ENCODE data around the gene PPP2R2D. TPM values are rescaled to one million over a fixed set of nuclear protein-coding genes. Genes with fewer than 3 reads are reported as not detected.

Gene PPP2R2D
- total RNA-seq, 2 experiments from 2014 or later: 37.4 to 38.5 TPM

GRCh38 chr10:131973160-131973951, 72.5 kb downstream of the PPP2R2D start:
- no peak for TF ChIP-seq EZH2phosphoT487 (IDR thresholded peaks at IDR 0.05; ENCODE audit: borderline replicate concordance, low read depth, low read length)
- TF ChIP-seq CTCF (conservative IDR thresholded peaks at IDR 0.05; ENCODE audit: low read length): no peak
- H3K27ac ChIP-seq (ENCODE audit: low read depth, low read length, poor library complexity, severe bottlenecking): no peak overlapping the region
- H4K20me1 ChIP-seq (ENCODE audit: insufficient read depth, low read length): no peaks in the 10 kb centered on the region; the same call in 1 of the 2 replicates
- ChIA-PET CTCF (ENCODE audit: unreplicated experiment) (no interaction called here), POLR2A (interaction anchor here (0.6 to 0.7 kb wide), 3 partner anchors 9 to 211 kb away, joined by 3 to 4 read pairs (median 3); no protein-coding TSS in a partner anchor)
- H3K4me1 ChIP-seq (ENCODE audit: insufficient read depth, low read length, poor library complexity, severe bottlenecking): no peaks in the 10 kb centered on the region
- H3K79me2 ChIP-seq (ENCODE audit: insufficient read depth, low read depth, low read length): peaks cover 32% of the 10 kb centered on the region; the same call in 1 of the 2 replicates
- no peaks in the 10 kb centered on the region for H3K9me3 ChIP-seq (ENCODE audit: low read length)
- H3K4me3 ChIP-seq (ENCODE audit: low read depth, low read length, poor library complexity, severe bottlenecking): no peak overlapping the region
- H3K9me2 ChIP-seq (ENCODE audit: insufficient read depth, low read length): no peaks in the 10 kb centered on the region
- H3K36me3 ChIP-seq (ENCODE audit: insufficient read depth, low read length): peaks cover 70% of the 10 kb centered on the region
- DNase-seq (ENCODE audit: low spot score): no peak
- BruUV-seq (replicated peaks): no TSS peak
- no peak overlapping the region for H2AFZ ChIP-seq (ENCODE audit: low read length)
- H3K4me2 ChIP-seq (ENCODE audit: low read length): no peak overlapping the region
- intact Hi-C loops (cut with micrococcal nuclease; ENCODE audit: unreplicated experiment): no loop called here

- Histone ChIP-seq H3K9me2 (ENCODE audit: insufficient read depth, low read length) (no peaks in the 10 kb centered on the region), H3K4me2 (ENCODE audit: low read length) (no peak overlapping the region), H3K27ac (ENCODE audit: low read depth, low read length, poor library complexity, severe bottlenecking) (no peak overlapping the region), H3K79me2 (ENCODE audit: insufficient read depth, low read depth, low read length) (peaks cover 35% of the 10 kb centered on the region; the same call in 1 of the 2 replicates), H3K36me3 (ENCODE audit: insufficient read depth, low read length) (peaks cover 65% of the 10 kb centered on the region), H2AFZ (ENCODE audit: low read length) (no peak overlapping the region), H4K20me1 (ENCODE audit: insufficient read depth, low read length) (peaks cover 3% of the 10 kb centered on the region), H3K4me1 (ENCODE audit: insufficient read depth, low read length, poor library complexity, severe bottlenecking) (peaks cover 3% of the 10 kb centered on the region), H3K9me3 (ENCODE audit: low read length) (no peaks in the 10 kb centered on the region), H3K4me3 (ENCODE audit: low read depth, low read length, poor library complexity, severe bottlenecking) (no peak overlapping the region)
- TF ChIP-seq EZH2phosphoT487 (IDR thresholded peaks at IDR 0.05; ENCODE audit: borderline replicate concordance, low read depth, low read length) (no peak), CTCF (conservative IDR thresholded peaks at IDR 0.05; ENCODE audit: low read length) (no peak)
- BruUV-seq (replicated peaks): no TSS peak
- ChIA-PET POLR2A (interaction anchor here (0.6 to 1.2 kb wide), 4 partner anchors 8 to 212 kb away, joined by 3 to 4 read pairs (median 3); no protein-coding TSS in a partner anchor), CTCF (ENCODE audit: unreplicated experiment) (no interaction called here)
- no peak for DNase-seq (ENCODE audit: low spot score)
- intact Hi-C loops (cut with micrococcal nuclease; ENCODE audit: unreplicated experiment): no loop called here
These were observed 73.4 kb downstream of the PPP2R2D start for GRCh38 chr10:131974034-131974817.

Measured in OCI-LY7 (cell line).